ENCODE results near the gene KLRD1.
"Not testable (repeated sequence)": the region's sequence is repeated elsewhere in the genome, so short reads cannot be mapped to it uniquely, and the experiment has no call there.

The KLRD1 gene

GRCh38 chr12:10368206-10369171 is 60.8 kb downstream of the KLRD1 start:
- DNase-seq (ENCODE audit: low read depth): no peak

- no peak for DNase-seq (ENCODE audit: low read depth)
Observed at GRCh38 chr12:10369557-10370415, 62.1 kb downstream of the KLRD1 start.

- DNase-seq (ENCODE audit: low read depth): not testable (repeated sequence)
Observed at GRCh38 chr12:10371893-10372535, 64.3 kb downstream of the KLRD1 start.

DNA sequence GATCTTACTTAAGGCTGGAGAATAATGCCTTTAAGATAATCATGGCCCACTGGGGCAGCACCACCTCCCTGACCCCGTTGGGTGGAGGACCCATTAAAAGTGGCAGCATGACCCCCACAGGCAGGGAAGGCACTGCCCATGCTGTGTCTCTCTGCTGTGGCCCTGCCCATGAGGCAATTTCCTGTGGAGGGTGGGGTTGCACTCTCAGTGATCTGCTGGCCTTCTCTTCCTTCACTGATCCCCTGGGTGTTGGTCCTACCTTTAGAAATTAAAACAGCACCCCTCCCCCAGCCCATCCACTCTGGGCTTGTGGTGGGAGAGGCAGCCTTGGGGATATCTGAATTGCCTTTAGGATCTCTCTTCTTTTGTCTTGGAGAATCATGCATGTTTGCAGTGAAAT is 64.9 kb downstream of the KLRD1 start:
- DNase-seq (ENCODE audit: low read depth): no peak

DNA sequence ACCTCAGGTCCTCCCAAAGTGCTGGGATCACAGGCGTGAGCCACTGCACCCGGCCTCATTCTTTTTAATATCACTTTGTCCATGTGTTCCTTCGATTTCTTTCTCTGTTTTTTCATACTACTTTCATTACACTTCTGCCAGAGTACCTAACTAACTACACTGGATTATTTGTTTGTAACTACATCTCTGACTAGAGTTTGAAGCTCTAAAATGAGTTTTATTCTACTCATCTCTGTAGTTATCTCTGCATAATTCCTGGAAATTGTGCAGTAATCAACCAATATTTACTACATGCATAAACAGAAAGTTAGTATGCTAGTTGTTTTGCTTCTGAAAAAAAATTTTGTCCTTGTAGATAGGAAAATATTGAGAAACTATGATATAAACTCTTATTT is 67.0 kb downstream of the KLRD1 start:
- DNase-seq (ENCODE audit: low read depth): no peak

- DNase-seq (ENCODE audit: low read depth): not testable (repeated sequence)
Observed at GRCh38 chr12:10378737-10379136, 71.1 kb downstream of the KLRD1 start.

All from GM04503 (cell line).